K562 (cell line): ENCODE data around the gene SIRPA. TPM values are rescaled to one million over a fixed set of nuclear protein-coding genes. Genes with fewer than 3 reads are reported as not detected.

ENCODE experiments used
- ATAC-seq: fragments of 200-7000 bp; cut with Tn5 transposase; 3 replicates; pipeline ENCODE4 v1.9.1; 2020; ENCODE audit warnings: moderate library complexity
- BruUV-seq: library from RNA; stranded (reverse); fragments of 400-500 nt; replicated peaks from 2 replicates; lab custom pipeline; 2021; lab: Mats Ljungman, UMichigan
- CTCF ChIA-PET: fragments of 300-600 bp; formaldehyde crosslinking; extraction: SDS; loops from one replicate; lab custom pipeline; 2021; ENCODE audit warnings: low intra/inter-chr PET ratio; lab: Yijun Ruan, JAX
- POLR2A ChIA-PET: fragments of 300-600, 350-650 bp; sonication (Branson Sonifier 250); formaldehyde crosslinking; extraction: SDS; loops from one replicate; lab custom pipeline; 2021; ENCODE audit warnings: antibody characterized with exemption, inconsistent platforms; lab: Yijun Ruan, JAX
- DNase-seq, 4 experiments: peaks; one replicate each; pipeline versions ENCODE4 v3.0.0 to v3.0.0-alpha.2; 2011 to 2018; ENCODE audit warnings: low spot score in 3 of 4, mixed read lengths in 3 of 4; ENCODE audit errors: extremely low read depth in 1 of 4
- FAIRE-seq: peaks from 2 replicates; lab custom pipeline; 2011; peaks lifted over from hg19 to GRCh38; lab: Jason Lieb, UNC
- H2AFZ ChIP-seq: 2 replicates; pipeline ENCODE4 v1.6.0; 2011; ENCODE audit warnings: low read depth, low read length, control low read depth, inconsistent platforms
- H3K27ac ChIP-seq: fragments of 200-600 bp; 3 replicates; pipeline ENCODE4 v1.8.0; 2011; ENCODE audit warnings: low read depth, mild to moderate bottlenecking, control low read depth, inconsistent platforms, low read length, moderate library complexity, mixed read lengths; ENCODE audit errors: extremely low read depth
- H3K27me3 ChIP-seq, 2 experiments: fragments of 300-600 bp in 1 of 2; 2 replicates in 1 of 2; 3 replicates in 1 of 2; pipeline versions ENCODE4 v1.6.0 to v1.8.0; 2011; ENCODE audit warnings: inconsistent platforms in 2 of 2, low read length in 2 of 2, mild to moderate bottlenecking in 1 of 2, mixed read lengths in 1 of 2, moderate library complexity in 1 of 2; ENCODE audit not compliant: control insufficient read depth in 2 of 2, insufficient read depth in 2 of 2
- H3K36me3 ChIP-seq: fragments of 300-600 bp; 3 replicates; pipeline ENCODE4 v1.8.0; 2011; ENCODE audit warnings: mild to moderate bottlenecking, low read length, inconsistent platforms; ENCODE audit not compliant: control insufficient read depth, insufficient read depth
- H3K4me1 ChIP-seq, 2 experiments: fragments of 200-600 bp in 1 of 2; replicated peaks in 1 of 2; 2 replicates in 1 of 2; 3 replicates in 1 of 2; pipeline versions ENCODE4 v1.5.1 to v1.8.0; 2011; ENCODE audit warnings: inconsistent platforms in 2 of 2, low read length in 2 of 2, mild to moderate bottlenecking in 1 of 2, mixed read lengths in 1 of 2, moderate library complexity in 1 of 2; ENCODE audit not compliant: control insufficient read depth in 2 of 2, insufficient read depth in 2 of 2
- H3K4me2 ChIP-seq: 2 replicates; pipeline ENCODE4 v1.6.1; 2011; ENCODE audit warnings: low read length, control low read depth, inconsistent platforms, mixed read lengths; ENCODE audit not compliant: insufficient read depth
- H3K4me3 ChIP-seq: fragments of 200-600 bp; sonication (generic), shearing (Covaris generic); 2 replicates; pipeline ENCODE4 v1.5.1; 2016; ENCODE audit warnings: control low read depth, inconsistent platforms
- H3K79me2 ChIP-seq: fragments of 200-600 bp; 3 replicates; pipeline ENCODE4 v1.8.0; 2011; ENCODE audit warnings: low read length, inconsistent platforms; ENCODE audit not compliant: control insufficient read depth, insufficient read depth
- H3K9ac ChIP-seq, 2 experiments: 2 replicates each; pipeline versions ENCODE4 v1.6.0 to v1.6.1; 2011; ENCODE audit warnings: low read depth in 2 of 2, low read length in 2 of 2, control low read depth in 1 of 2, inconsistent platforms in 1 of 2, mild to moderate bottlenecking in 1 of 2, mixed read lengths in 1 of 2; ENCODE audit not compliant: insufficient read depth in 1 of 2
- H3K9me1 ChIP-seq: one replicate; pipeline ENCODE4 v1.6.0; 2011; ENCODE audit warnings: inconsistent platforms, mild to moderate bottlenecking, low read length, moderate library complexity; ENCODE audit not compliant: control insufficient read depth, insufficient read depth
- H3K9me3 ChIP-seq: replicated peaks from 2 replicates; pipeline ENCODE4 v1.5.1; 2011; ENCODE audit warnings: low read depth, low read length, inconsistent platforms; ENCODE audit not compliant: control insufficient read depth, insufficient read depth
- H4K20me1 ChIP-seq: replicated peaks from 2 replicates; pipeline ENCODE4 v1.6.1; 2011; ENCODE audit warnings: low read length, inconsistent platforms, mixed read lengths; ENCODE audit not compliant: control insufficient read depth, insufficient read depth
- ETV6 ChIP-seq, 3 experiments: fragments of 150-350 bp in 1 of 3; sonication (generic) in 1 of 3; formaldehyde crosslinking in 1 of 3; IDR thresholded peaks; 2 replicates each; pipeline versions ENCODE4 v1.6.1 to v1.8.0; 2014 to 2022; ENCODE audit warnings: borderline replicate concordance in 2 of 3, low read depth in 2 of 3, antibody characterized with exemption in 1 of 3, low read length in 1 of 3, mild to moderate bottlenecking in 1 of 3, missing genetic modification reagents in 1 of 3
- MXI1 ChIP-seq: IDR thresholded peaks from 2 replicates; pipeline ENCODE4 v1.6.1; 2011; ENCODE audit warnings: low read depth, mild to moderate bottlenecking, improper control_type of control experiment, low read length
- PURB ChIP-seq: sonication (generic); formaldehyde crosslinking; IDR thresholded peaks from 2 replicates; pipeline ENCODE4 v1.9.0; 2021; ENCODE audit warnings: low read depth, mild to moderate bottlenecking, missing genetic modification reagents
- SFPQ ChIP-seq: fragments of 200-400 bp; formaldehyde crosslinking; IDR thresholded peaks from 2 replicates; pipeline ENCODE4 v1.6.1; 2017; ENCODE audit warnings: mild to moderate bottlenecking, low read depth, low read length, moderate library complexity
- TAF1 ChIP-seq: IDR thresholded peaks from 2 replicates; pipeline ENCODE4 v1.6.1; 2011; ENCODE audit warnings: mild to moderate bottlenecking, low read length, moderate library complexity; ENCODE audit not compliant: insufficient read depth, control insufficient read depth, severe bottlenecking; ENCODE audit errors: extremely low read depth
- XRCC4 ChIP-seq: IDR thresholded peaks from one replicate; pipeline ENCODE4 v1.6.1; 2011; ENCODE audit not compliant: insufficient read depth, insufficient read length; ENCODE audit errors: extremely low read depth
- ZBTB12 ChIP-seq: fragments of 250-450 bp; sonication (Bioruptor Pico); IDR thresholded peaks from 2 replicates; pipeline ENCODE4 v1.4.0; 2020
- ZNF740 ChIP-seq, 3 experiments: fragments of 200-800 bp in 1 of 3; sonication (Bioruptor generic) in 1 of 3; sonication (generic) in 1 of 3; formaldehyde crosslinking in 1 of 3; IDR thresholded peaks; 2 replicates each; pipeline versions ENCODE4 v1.6.1 to v1.8.0; 2016 to 2022; ENCODE audit warnings: mild to moderate bottlenecking in 2 of 3, missing compliant biosample characterization in 2 of 3, missing genetic modification characterization in 2 of 3, missing genetic modification reagents in 1 of 3
- WGBS: fragments of 100-300 bp; shearing (Covaris generic); methylation state at CpG from one replicate; pipeline ENCODE4 v1.1.6; 2016; ENCODE audit warnings: low coverage, mixed read lengths; ENCODE audit not compliant: insufficient coverage; ENCODE audit errors: missing lambda C conversion rate; 5-methylcytosine and 5-hydroxymethylcytosine counted together
- in situ Hi-C: fragments of 300-500 bp; cut with MboI; formaldehyde crosslinking; loops from 4 replicates; pipeline ENCODE4 v1.15.0; 2018; ENCODE audit warnings: inconsistent platforms, mixed read lengths
- intact Hi-C: fragments of 100-400 bp; cut with micrococcal nuclease; formaldehyde crosslinking; loops from 2 replicates; pipeline ENCODE4 v1.14.2; 2022
- polyA plus RNA-seq, 8 experiments: library from polyadenylated mRNA; depleted of rRNA in 4 of 8; stranded (reverse) in 5 of 8; unstranded in 3 of 8; fragments of >200 nt; fragmentation: Nextera tagmentation in 2 of 8; fragmentation: Illumina TruSeq in 1 of 8; extraction: Ambion mirVana in 2 of 8; extraction: Trizol in 1 of 8; gene quantifications; 2 replicates each; pipeline versions ENCODE4 v1.2.1 to v1.2.3, GENCODE V29; 2011 to 2014; ENCODE audit warnings: inconsistent platforms in 1 of 8, missing spikeins in 1 of 8
- total RNA-seq, 7 experiments: library from RNA; depleted of rRNA in 6 of 7; stranded (reverse); fragments of >200 nt in 6 of 7; fragmentation: Illumina TruSeq in 2 of 7; extraction: Trizol in 2 of 7; gene quantifications; 2 replicates each; pipeline versions ENCODE4 v1.2.1 to v1.2.3, GENCODE V29; 2011 to 2021; ENCODE audit warnings: low replicate concordance in 1 of 7
- TF ChIP-seq, protein P1 (sequence below): fragments of 450-650 bp; IDR thresholded peaks from 2 replicates; pipeline ENCODE4 v1.7.1; 2018; ENCODE audit warnings: mild to moderate bottlenecking, low read depth; ENCODE audit not compliant: partially characterized antibody

The SIRPA gene
- total and polyA plus RNA-seq, 9 of the 15 experiments (the other 6 are each of a cell fraction or from before 2014, with no cell fraction given), result 0.01 to 0.40 (median 0.11) TPM; not detected in 2

DNA sequence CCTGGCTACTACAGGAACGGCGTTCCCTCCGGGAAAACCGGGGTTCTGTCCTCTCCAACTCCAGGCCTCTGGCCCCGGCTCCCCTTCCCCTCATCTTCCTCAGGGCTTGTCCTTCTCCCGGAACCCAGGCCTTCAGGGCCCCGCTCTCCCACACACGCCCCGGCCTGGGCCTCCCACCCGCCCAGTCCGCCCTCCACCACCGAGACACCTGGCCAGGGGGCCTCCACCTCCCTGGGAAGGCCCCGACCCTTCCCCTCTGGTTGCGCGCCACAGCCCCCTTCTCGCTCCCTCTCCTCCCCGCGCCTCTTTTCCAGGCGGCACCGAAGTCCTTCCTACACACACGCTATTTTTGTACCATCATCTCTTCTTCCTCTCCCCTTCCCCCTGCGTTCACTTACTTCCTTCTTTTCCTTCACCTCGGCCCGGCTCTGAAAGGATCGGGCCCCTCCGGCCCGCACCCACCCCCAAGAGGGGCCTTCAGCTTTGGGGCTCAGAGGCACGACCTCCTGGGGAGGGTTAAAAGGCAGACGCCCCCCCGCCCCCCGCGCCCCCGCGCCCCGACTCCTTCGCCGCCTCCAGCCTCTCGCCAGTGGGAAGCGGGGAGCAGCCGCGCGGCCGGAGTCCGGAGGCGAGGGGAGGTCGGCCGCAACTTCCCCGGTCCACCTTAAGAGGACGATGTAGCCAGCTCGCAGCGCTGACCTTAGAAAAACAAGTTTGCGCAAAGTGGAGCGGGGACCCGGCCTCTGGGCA lies 1.3 kb upstream of the SIRPA start:
- intact Hi-C loops, result no loop called here
- H3K4me3 ChIP-seq, result no peak overlapping the region
- no peak overlapping the region for H2AFZ ChIP-seq
- H3K4me1 ChIP-seq, result peaks cover 0 to 13% of the 10 kb centered on the region in 2 experiments; a peak in 2 of 5 replicates
- FAIRE-seq (no peak), DNase-seq (no peak), ATAC-seq (no peak; the same call in 2 of the 3 replicates)
- POLR2A ChIA-PET, result no interaction called here
- no peak overlapping the region for H3K4me2 ChIP-seq
- no TSS peak for BruUV-seq
- whole genome bisulfite sequencing, result 0% methylated on average over 5 of the region's 54 CpGs
- no peaks in the 10 kb centered on the region for H3K9me3 ChIP-seq
- CTCF ChIA-PET, result no interaction called here
- no peaks in the 10 kb centered on the region for H3K9me1 ChIP-seq
- in situ Hi-C loops, result no loop called here
- no peak overlapping the region for H3K9ac ChIP-seq
- H4K20me1 ChIP-seq, result no peaks in the 10 kb centered on the region
- H3K27ac ChIP-seq, result no peak overlapping the region
- H3K79me2 ChIP-seq, result no peaks in the 10 kb centered on the region
- peaks cover 8 to 22% of the 10 kb centered on the region in 2 experiments; a peak in 4 of 5 replicates for H3K27me3 ChIP-seq
- no peaks in the 10 kb centered on the region for H3K36me3 ChIP-seq
- TF ChIP-seq ETV6 (IDR thresholded peaks at IDR 0.05; ENCODE audit: borderline replicate concordance in 1 of 2, low read depth in 2 of 2, low read length in 1 of 2) (no peak), ETV6 (CRISPR knock-in tag; IDR thresholded peaks at IDR 0.05; ENCODE audit: borderline replicate concordance) (no peak), ZBTB12 (no peak), ZNF740 (CRISPR knock-in tag; IDR thresholded peaks at IDR 0.05) (no peak), ZNF740 (tag; IDR thresholded peaks at IDR 0.05) (no peak), MXI1 (no peak), TAF1 (no peak), PURB (CRISPR knock-in tag) (no peak), SFPQ (no peak), XRCC4 (no peak)
- TF ChIP-seq, protein P1, sequence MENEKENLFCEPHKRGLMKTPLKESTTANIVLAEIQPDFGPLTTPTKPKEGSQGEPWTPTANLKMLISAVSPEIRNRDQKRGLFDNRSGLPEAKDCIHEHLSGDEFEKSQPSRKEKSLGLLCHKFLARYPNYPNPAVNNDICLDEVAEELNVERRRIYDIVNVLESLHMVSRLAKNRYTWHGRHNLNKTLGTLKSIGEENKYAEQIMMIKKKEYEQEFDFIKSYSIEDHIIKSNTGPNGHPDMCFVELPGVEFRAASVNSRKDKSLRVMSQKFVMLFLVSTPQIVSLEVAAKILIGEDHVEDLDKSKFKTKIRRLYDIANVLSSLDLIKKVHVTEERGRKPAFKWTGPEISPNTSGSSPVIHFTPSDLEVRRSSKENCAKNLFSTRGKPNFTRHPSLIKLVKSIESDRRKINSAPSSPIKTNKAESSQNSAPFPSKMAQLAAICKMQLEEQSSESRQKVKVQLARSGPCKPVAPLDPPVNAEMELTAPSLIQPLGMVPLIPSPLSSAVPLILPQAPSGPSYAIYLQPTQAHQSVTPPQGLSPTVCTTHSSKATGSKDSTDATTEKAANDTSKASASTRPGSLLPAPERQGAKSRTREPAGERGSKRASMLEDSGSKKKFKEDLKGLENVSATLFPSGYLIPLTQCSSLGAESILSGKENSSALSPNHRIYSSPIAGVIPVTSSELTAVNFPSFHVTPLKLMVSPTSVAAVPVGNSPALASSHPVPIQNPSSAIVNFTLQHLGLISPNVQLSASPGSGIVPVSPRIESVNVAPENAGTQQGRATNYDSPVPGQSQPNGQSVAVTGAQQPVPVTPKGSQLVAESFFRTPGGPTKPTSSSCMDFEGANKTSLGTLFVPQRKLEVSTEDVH, result no peak
